MM.1S (cell line): ENCODE data around the gene ARRDC2.

Experiments
- DNase-seq: peaks from one replicate; pipeline ENCODE4 v3.0.0-alpha.2; 2015
- H2AFZ ChIP-seq: fragments of 300-600 bp; sonication (generic); 2 replicates; pipeline ENCODE4 v1.6.0; 2016; ENCODE audit warnings: antibody characterized with exemption, low read length
- H3F3A ChIP-seq: fragments of 300-600 bp; sonication (generic); 2 replicates; pipeline ENCODE4 v1.6.1; 2016; ENCODE audit warnings: mild to moderate bottlenecking, antibody characterized with exemption, low read length, moderate library complexity, mixed read lengths; ENCODE audit not compliant: insufficient read depth
- H3K27ac ChIP-seq: fragments of 300-600 bp; sonication (generic); 2 replicates; pipeline ENCODE4 v1.5.1; 2016; ENCODE audit warnings: mild to moderate bottlenecking, low read length
- H3K27me3 ChIP-seq: fragments of 300-600 bp; sonication (generic); replicated peaks from 2 replicates; pipeline ENCODE4 v1.6.0; 2016; ENCODE audit warnings: low read length; ENCODE audit not compliant: insufficient read depth
- H3K36me3 ChIP-seq: fragments of 300-600 bp; sonication (generic); replicated peaks from 2 replicates; pipeline ENCODE4 v1.6.1; 2016; ENCODE audit warnings: mild to moderate bottlenecking, low read length, mixed read lengths; ENCODE audit not compliant: insufficient read depth
- H3K4me1 ChIP-seq: fragments of 300-600 bp; sonication (generic); 2 replicates; pipeline ENCODE4 v1.6.1; 2016; ENCODE audit warnings: low read length, mixed read lengths
- H3K4me2 ChIP-seq: fragments of 300-600 bp; sonication (generic); 2 replicates; pipeline ENCODE4 v1.6.0; 2016; ENCODE audit warnings: low read depth, low read length
- H3K4me3 ChIP-seq: fragments of 300-600 bp; sonication (generic); 2 replicates; pipeline ENCODE4 v1.5.1; 2016; ENCODE audit warnings: low read length, mixed read lengths
- H3K79me2 ChIP-seq: fragments of 300-600 bp; sonication (generic); 2 replicates; pipeline ENCODE4 v1.6.1; 2016; ENCODE audit warnings: mixed run types, low read length, mixed read lengths
- H3K9ac ChIP-seq: fragments of 300-600 bp; sonication (generic); 2 replicates; pipeline ENCODE4 v1.6.1; 2016; ENCODE audit warnings: low read length, mixed read lengths
- H3K9me2 ChIP-seq: fragments of 300-600 bp; sonication (generic); replicated peaks from 2 replicates; pipeline ENCODE4 v1.6.1; 2016; ENCODE audit warnings: mild to moderate bottlenecking, low read length, mixed read lengths; ENCODE audit not compliant: insufficient read depth
- H3K9me3 ChIP-seq: fragments of 300-600 bp; sonication (generic); replicated peaks from 2 replicates; pipeline ENCODE4 v1.6.1; 2016; ENCODE audit warnings: mild to moderate bottlenecking, low read length, mixed read lengths; ENCODE audit not compliant: insufficient read depth
- H4K20me1 ChIP-seq: fragments of 300-600 bp; sonication (generic); 2 replicates; pipeline ENCODE4 v1.6.1; 2016; ENCODE audit warnings: mild to moderate bottlenecking, low read length, moderate library complexity, mixed read lengths; ENCODE audit not compliant: insufficient read depth
- CTCF ChIP-seq: fragments of 300-600 bp; sonication (generic); IDR thresholded peaks from 2 replicates; pipeline ENCODE4 v1.5.1; 2016; ENCODE audit warnings: antibody characterized with exemption, low read length, mixed read lengths
- EZH2 ChIP-seq: fragments of 300-600 bp; sonication (generic); optimal IDR thresholded peaks from 2 replicates; pipeline ENCODE3; 2017; ENCODE audit warnings: low read depth, mild to moderate bottlenecking, antibody characterized with exemption, low read length, mixed read lengths
- EZH2phosphoT487 ChIP-seq: fragments of 300-600 bp; sonication (generic); IDR thresholded peaks from 2 replicates; pipeline ENCODE4 v1.6.1; 2018; ENCODE audit warnings: antibody characterized with exemption, low read length

The ARRDC2 gene

GRCh38 chr19:17968362-17968761 is 39.6 kb upstream of the ARRDC2 start:
- no peaks in the 10 kb centered on the region for H3K36me3 ChIP-seq
- no peaks in the 10 kb centered on the region for H4K20me1 ChIP-seq
- no peaks in the 10 kb centered on the region for H3K4me1 ChIP-seq
- TF ChIP-seq CTCF (no peak), EZH2 (no peak), EZH2phosphoT487 (no peak)
- no peaks in the 10 kb centered on the region for H3K79me2 ChIP-seq
- no peak for DNase-seq
- no peaks in the 10 kb centered on the region for H3K9me2 ChIP-seq
- H3K4me3 ChIP-seq = no peak overlapping the region
- no peak overlapping the region for H3K9ac ChIP-seq
- peaks cover 91% of the 10 kb centered on the region for H3K27me3 ChIP-seq
- H3K27ac ChIP-seq = no peak overlapping the region
- no peak overlapping the region for H2AFZ ChIP-seq
- H3F3A ChIP-seq = no peaks in the 10 kb centered on the region
- H3K4me2 ChIP-seq = no peak overlapping the region
- no peaks in the 10 kb centered on the region for H3K9me3 ChIP-seq

- TF ChIP-seq EZH2 (no peak), CTCF (no peak), EZH2phosphoT487 (no peak)
- DNase-seq = no peak
- H3K4me1 ChIP-seq = no peaks in the 10 kb centered on the region
- H3K79me2 ChIP-seq = no peaks in the 10 kb centered on the region
- no peaks in the 10 kb centered on the region for H3K9me3 ChIP-seq
- H3K27me3 ChIP-seq = peaks cover 91% of the 10 kb centered on the region
- H3K9ac ChIP-seq = no peak overlapping the region
- no peak overlapping the region for H3K4me3 ChIP-seq
- H3K4me2 ChIP-seq = no peak overlapping the region
- H3F3A ChIP-seq = no peaks in the 10 kb centered on the region
- H2AFZ ChIP-seq = no peak overlapping the region
- no peaks in the 10 kb centered on the region for H3K9me2 ChIP-seq
- H4K20me1 ChIP-seq = no peaks in the 10 kb centered on the region
- H3K36me3 ChIP-seq = no peaks in the 10 kb centered on the region
- H3K27ac ChIP-seq = no peak overlapping the region
These were observed 38.7 kb upstream of the ARRDC2 start for GRCh38 chr19:17969096-17969792.

GRCh38 chr19:17972230-17972629 is 35.7 kb upstream of the ARRDC2 start:
- DNase-seq = no peak
- Histone ChIP-seq H3K27me3 (peaks cover 88% of the 10 kb centered on the region), H3K4me1 (no peaks in the 10 kb centered on the region), H3K9ac (no peak overlapping the region), H3F3A (no peaks in the 10 kb centered on the region), H3K4me3 (no peak overlapping the region), H4K20me1 (no peaks in the 10 kb centered on the region), H3K9me2 (no peaks in the 10 kb centered on the region), H3K79me2 (no peaks in the 10 kb centered on the region), H3K36me3 (no peaks in the 10 kb centered on the region), H3K4me2 (no peak overlapping the region), H2AFZ (no peak overlapping the region), H3K27ac (no peak overlapping the region), H3K9me3 (no peaks in the 10 kb centered on the region)
- no peak for TF ChIP-seq CTCF
- no peak for TF ChIP-seq EZH2phosphoT487
- TF ChIP-seq EZH2 = no peak
